NCI-H345 treated with DMSO at 0.1 percent for 48 hours (cell line): ENCODE results near the gene CYB5A.
"Not testable (repeated sequence)": the region's sequence is repeated elsewhere in the genome, so short reads cannot be mapped to it uniquely, and the experiment has no call there.

ENCODE experiments used
- DNase-seq: peaks from one replicate; lab custom pipeline; 2025; ENCODE audit not compliant: unreplicated experiment; lab: John Stamatoyannopoulos, UW

CYB5A gene

GRCh38 chr18:74299162-74299561 is 7.4 kb upstream of the CYB5A start:
- DNase-seq, result no peak

GRCh38 chr18:74294526-74294925 is 2.8 kb upstream of the CYB5A start:
- DNase-seq, result no peak

GRCh38 chr18:74292982-74293381 is 1.2 kb upstream of the CYB5A start:
- not testable (repeated sequence) for DNase-seq

DNA sequence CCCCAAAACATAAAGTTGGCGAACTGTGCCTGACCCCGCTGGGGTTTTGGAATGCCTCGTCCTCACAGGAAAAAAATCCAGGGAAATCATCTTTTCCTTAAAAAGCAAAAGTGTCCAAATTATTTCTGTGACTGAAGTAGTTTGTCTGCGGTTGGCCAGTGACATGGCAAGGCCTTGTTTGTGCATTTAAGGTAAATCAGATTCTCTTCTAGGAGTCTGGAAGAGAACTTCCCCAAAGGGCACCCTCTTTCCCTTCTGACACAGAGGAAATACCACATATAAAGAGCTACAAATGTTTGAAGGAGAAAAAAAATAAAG is 737 bp upstream of the CYB5A start:
- no peak for DNase-seq

- peak; percentile 62 for DNase-seq
These were observed 342 bp downstream of the CYB5A start for GRCh38 chr18:74291472-74291770.

DNA sequence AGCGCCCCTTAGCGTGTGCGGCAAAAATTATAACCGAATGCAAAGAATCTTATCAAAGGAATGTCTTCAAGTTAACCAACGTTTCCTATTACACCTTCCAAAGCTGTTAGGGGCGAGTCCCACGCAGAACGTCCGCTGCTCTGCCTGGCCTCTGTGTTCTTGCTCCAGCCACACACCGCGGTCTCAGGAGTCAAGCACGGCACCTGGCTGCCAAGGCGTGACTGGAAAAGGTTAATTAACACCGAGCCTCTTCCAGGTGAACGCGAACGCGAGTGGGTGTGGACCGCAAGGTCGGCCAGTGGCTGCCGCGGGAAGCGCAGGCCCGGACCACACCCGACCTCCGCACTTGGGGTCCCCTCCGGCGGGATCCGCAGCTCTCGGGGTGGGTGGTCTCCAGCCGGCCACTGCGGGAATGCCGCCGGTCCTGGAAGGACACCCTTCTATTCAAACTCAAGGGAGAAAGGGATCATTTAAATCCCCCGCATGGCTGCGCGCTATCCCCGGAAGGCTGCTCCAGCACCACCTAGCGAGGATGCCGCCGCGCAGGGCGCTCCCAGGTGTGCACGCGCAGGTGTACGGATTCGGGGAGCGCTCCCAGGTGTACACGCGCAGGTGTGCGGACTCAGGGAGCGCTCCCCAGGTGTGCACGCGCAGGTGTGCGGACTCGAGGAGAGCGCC is 830 bp downstream of the CYB5A start:
- peak; percentile 62 for DNase-seq

- DNase-seq, result no peak
These were observed 1.7 kb downstream of the CYB5A start for GRCh38 chr18:74290021-74290420.

DNA sequence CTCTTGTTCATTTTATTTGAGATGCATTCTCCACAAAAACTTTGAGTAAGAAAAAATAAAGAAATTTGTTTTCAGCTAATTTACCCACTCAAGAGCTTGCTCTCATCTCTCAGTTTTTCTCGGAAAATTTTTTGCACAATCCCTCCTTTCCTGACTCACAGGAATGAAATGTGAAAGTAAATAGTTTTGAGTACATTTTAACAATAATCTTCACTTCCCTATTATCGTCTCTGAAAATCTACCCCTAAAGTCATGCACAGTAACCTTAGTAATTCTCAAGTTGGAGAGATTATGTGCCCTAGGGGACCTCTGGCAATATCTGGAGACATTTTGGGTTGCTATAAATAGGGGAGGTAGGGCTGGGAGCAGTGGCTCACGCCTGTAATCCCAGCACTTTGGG is 2.6 kb downstream of the CYB5A start:
- DNase-seq, result no peak

DNA sequence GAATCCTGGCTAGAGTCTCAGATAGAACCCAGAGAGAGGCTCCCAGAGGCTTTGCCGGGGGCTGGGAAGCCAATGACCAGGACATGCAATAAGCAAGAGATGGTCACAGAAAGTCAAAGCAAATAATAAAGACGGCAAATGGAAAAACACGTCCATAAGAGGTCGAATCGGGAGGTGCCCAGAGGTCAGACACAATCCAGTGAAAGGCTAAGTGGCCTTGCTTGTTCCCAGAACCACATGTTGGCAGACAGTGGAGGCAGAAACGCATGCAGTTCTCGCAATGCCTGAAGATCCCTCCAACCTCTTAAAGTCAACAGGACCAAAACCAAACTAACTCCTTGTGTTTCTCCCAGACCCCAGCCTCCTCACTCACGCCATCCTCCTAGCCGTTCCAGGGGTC is 3.0 kb downstream of the CYB5A start:
- no peak for DNase-seq

- DNase-seq, result no peak
These were observed 3.7 kb downstream of the CYB5A start for GRCh38 chr18:74288041-74288440.

DNA sequence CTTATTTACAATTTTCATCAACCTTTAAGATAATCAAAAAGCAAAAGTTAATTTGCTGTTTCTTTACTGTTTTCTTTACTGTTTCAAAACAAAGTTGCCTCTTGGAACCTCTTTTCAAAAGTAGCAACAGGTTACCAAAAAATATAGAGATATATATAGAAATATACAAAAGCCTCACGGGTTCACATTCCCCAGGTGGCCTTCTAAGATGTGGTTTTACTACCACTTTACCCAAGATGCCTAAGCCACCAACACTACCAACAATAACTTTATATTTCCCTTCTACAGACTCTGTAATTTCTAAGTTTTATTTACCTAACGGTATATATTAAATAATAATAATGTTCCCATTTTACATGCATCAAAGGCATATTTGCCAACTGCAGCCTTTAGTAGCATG is 4.9 kb downstream of the CYB5A start:
- DNase-seq, result no peak

- no peak for DNase-seq
These were observed 5.5 kb downstream of the CYB5A start for GRCh38 chr18:74286106-74286855.

DNA sequence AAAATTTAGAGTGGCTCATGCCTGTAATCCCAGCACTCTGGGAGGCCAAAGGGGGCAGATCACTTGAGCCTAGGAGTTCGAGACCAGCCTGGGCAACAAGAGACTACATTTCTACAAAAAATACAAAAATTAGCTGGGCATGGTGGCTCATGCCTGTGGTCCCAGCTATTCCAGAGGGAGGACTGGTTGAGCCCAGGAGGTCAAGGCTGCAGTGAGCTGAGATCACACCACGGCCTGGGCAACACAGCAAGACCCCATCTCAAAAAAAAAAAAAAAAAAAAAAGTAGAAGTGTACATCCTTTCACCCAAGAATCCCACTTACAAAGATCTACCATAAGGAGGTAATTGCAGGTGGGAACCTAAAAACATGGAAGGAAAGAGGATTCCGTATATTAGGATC is 6.2 kb downstream of the CYB5A start:
- DNase-seq, result not testable (repeated sequence)

- DNase-seq, result no peak
These were observed 6.8 kb downstream of the CYB5A start for GRCh38 chr18:74284980-74285355.

DNA sequence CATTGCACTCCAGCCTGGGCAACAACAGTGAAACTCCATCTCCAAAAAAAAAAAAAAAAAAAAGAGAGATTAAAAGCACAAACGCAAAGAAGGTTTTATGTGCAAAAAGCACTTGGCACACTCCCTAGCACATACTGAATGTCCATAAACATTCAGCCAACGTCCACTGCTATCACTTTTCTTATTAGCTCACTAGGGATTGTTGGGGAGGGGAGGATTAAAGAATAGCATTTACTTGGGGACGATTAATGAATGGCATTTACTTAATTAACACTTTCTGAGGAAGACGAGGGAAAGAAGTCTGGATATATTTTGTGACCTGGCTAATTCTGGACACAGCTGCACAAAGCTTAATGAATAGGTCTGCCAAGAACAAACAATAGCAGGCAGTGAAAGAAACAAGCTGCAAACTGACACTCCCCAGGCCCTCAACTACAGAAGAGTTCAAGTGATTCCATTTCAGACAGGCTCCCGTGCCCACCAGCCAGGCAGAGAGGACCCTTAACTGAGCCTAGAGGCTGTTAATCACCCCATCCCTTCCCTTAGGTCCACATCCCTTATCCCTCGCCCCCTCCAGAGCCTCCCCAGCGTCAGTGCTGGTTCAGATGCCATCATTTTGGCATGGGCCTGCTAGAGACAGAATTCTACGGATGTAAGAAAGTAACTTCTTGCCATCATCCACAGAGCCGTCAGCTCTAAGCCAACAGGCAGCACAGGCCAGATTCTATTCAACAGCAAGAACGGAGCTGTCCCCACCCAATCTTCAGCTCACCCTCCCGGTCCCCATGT is 7.4 kb downstream of the CYB5A start:
- peak; percentile 25 for DNase-seq

GRCh38 chr18:74283646-74284045 is 8.1 kb downstream of the CYB5A start:
- DNase-seq, result no peak

- DNase-seq, result no peak
These were observed 8.8 kb downstream of the CYB5A start for GRCh38 chr18:74282755-74283554.

- no peak for DNase-seq
These were observed 9.6 kb downstream of the CYB5A start for GRCh38 chr18:74281980-74282754.

GRCh38 chr18:74281011-74281979 is 10.5 kb downstream of the CYB5A start:
- peak; percentile 51 for DNase-seq

DNA sequence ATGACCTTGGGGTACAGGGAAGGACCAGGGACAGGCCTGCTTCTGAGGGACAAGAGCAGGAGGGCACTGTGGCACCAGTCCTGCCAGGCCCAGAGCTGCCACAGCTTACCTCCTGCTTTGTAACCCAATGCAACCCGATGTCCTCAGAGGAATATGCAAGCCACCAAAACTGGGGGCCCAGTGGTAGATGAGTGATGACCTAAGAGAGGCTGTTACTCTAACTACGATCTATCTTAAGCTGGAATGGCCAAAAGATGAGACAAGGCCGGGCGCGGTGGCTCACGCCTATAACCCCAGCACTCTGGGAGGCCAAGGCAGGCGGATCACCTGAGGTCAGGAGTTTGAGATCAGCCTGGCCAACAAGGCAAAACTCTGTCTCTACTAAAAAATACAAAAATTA is 12.8 kb downstream of the CYB5A start:
- no peak for DNase-seq
